HAP-1 (cell line): ENCODE results near the gene SLC8A2.
"Not testable (repeated sequence)": the region's sequence is repeated elsewhere in the genome, so short reads cannot be mapped to it uniquely, and the experiment has no call there.

Experiments used
- DNase-seq, 2 experiments: peaks; one replicate each; pipeline ENCODE4 v3.0.0-alpha.2; 2016 to 2020; ENCODE audit warnings: low spot score in 2 of 2
- H3K27me3 ChIP-seq: fragments of 250-450 bp; sonication (Bioruptor Pico); 2 replicates; pipeline ENCODE4 v1.5.1; 2020; ENCODE audit warnings: low read depth, mild to moderate bottlenecking, moderate library complexity
- H3K36me3 ChIP-seq: fragments of 250-450 bp; sonication (Bioruptor Pico); replicated peaks from 2 replicates; pipeline ENCODE4 v1.5.1; 2020; ENCODE audit warnings: mild to moderate bottlenecking
- H3K4me1 ChIP-seq: fragments of 250-450 bp; sonication (Bioruptor Pico); 2 replicates; pipeline ENCODE4 v1.5.1; 2020; ENCODE audit warnings: mild to moderate bottlenecking
- H3K4me3 ChIP-seq: fragments of 250-450 bp; sonication (Bioruptor Pico); 2 replicates; pipeline ENCODE4 v1.5.1; 2020; ENCODE audit warnings: mild to moderate bottlenecking, moderate library complexity
- H3K9me3 ChIP-seq: fragments of 250-450 bp; sonication (Bioruptor Pico); 2 replicates; pipeline ENCODE4 v1.5.1; 2020; ENCODE audit warnings: mild to moderate bottlenecking, moderate library complexity
- in situ Hi-C: fragments of 300-500 bp; cut with MboI; formaldehyde crosslinking; loops from 3 replicates; pipeline ENCODE4 v1.14.3; 2020; ENCODE audit warnings: low sequenced_read_pairs, inconsistent platforms, mixed read lengths

Gene SLC8A2

GRCh38 chr19:47406711-47407416 lies 64.8 kb downstream of the SLC8A2 start:
- peak in 1 of 2 experiments; percentile 62 for DNase-seq
- H3K27me3 ChIP-seq, result no peaks in the 10 kb centered on the region
- in situ Hi-C loops, result no loop called here
- H3K4me3 ChIP-seq, result no peak overlapping the region
- no peaks in the 10 kb centered on the region for H3K9me3 ChIP-seq
- no peaks in the 10 kb centered on the region for H3K36me3 ChIP-seq
- H3K4me1 ChIP-seq, result no peaks in the 10 kb centered on the region

DNA sequence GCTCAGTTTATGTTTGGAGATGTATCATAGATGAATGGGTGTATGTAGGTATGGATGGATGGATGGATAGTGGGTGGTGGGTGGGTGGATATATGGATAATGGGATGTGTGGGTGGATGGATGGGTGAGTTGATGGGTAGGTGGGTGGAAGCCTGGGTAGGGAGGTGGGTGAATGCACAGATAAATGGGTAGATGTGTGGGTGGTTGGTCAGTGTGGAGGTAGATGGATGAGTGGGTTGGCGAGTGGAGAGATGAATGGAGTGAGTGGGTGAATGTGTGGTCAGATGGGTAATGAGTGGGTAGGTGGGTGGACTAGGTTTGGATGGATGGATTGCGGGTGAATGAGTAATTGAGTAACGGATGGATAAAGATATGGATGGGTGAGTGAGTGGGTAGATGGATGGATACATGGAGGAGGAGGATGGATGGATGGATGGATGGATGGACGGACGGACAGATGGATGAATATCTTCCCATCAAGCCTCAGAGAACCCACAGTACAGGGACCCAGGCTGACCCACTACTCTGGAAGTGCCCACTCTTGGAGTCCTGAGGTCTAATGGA lies 65.8 kb downstream of the SLC8A2 start:
- in situ Hi-C loops, result no loop called here
- Histone ChIP-seq H3K4me1 (no peaks in the 10 kb centered on the region), H3K36me3 (no peaks in the 10 kb centered on the region), H3K4me3 (no peak overlapping the region), H3K9me3 (no peaks in the 10 kb centered on the region), H3K27me3 (no peaks in the 10 kb centered on the region)
- no peak for DNase-seq

- Histone ChIP-seq H3K9me3 (no peaks in the 10 kb centered on the region), H3K4me3 (no peak overlapping the region), H3K36me3 (no peaks in the 10 kb centered on the region), H3K4me1 (no peaks in the 10 kb centered on the region), H3K27me3 (no peaks in the 10 kb centered on the region)
- DNase-seq, result no peak
- in situ Hi-C loops, result no loop called here
Measured at GRCh38 chr19:47405197-47405550, 66.5 kb downstream of the SLC8A2 start.

DNA sequence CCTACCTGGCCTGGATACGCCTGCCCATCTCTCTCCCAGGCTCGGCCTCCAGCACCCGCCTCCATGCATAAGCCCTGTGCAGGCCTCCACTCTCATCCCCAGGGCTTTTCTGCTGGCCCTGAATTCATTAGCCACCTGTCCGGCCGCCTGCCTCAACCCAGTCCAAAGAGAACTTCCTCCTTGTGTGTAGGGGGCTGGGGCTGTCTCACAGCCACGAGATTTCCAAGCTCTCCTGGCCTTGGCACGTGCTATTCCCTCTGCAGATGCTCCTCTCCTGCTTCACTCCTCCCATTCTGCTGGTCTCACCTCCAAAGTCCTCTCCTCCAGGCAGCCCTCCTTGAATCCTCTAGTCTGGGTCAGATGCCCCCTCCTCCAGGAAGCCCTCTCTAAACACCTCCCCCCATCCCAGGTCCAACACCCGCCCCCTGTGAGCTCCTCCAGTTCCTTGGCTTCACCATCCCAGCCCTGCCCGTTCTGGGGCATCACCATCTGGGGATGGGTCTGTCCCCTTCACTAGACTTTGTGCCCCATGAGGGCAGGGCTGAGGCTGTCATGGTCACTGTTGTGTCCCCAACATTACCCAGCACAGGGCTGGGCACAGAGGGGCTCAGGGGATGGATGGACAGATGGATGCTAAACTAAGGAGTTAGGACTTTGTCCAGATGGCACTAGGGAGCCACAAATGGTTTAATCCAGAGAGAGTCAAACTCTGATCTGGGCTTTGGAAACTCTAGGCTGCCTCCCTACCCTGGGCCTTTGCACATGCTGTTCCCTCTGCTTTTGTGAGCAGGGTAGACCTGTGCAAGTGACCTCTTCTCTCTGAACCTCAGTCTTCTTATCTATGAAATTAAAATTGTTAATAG lies 67.1 kb downstream of the SLC8A2 start:
- Histone ChIP-seq H3K4me3 (no peak overlapping the region), H3K9me3 (no peaks in the 10 kb centered on the region), H3K27me3 (no peaks in the 10 kb centered on the region), H3K36me3 (no peaks in the 10 kb centered on the region), H3K4me1 (no peaks in the 10 kb centered on the region)
- no peak for DNase-seq
- in situ Hi-C loops, result no loop called here

DNA sequence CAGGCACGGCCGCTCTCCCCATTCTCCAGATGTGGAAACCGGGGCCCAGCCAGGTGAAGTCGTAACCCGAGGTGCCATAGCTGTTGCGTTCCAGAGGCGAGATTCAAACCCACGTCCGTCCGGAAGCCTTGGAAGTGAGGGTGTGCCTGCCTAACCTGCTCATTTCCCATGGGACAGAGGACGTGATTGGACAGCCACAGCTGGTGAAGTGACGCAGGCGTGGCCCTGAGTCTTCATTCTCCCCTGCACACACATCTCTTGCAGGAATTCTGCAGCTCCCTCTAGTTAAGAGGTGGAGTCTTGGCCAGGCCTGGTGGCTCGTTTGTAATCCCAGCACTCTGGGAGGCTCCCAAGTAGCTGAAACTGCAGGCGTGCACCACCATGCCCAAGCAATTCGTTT lies 69.2 kb downstream of the SLC8A2 start:
- Histone ChIP-seq H3K4me1 (no peaks in the 10 kb centered on the region), H3K4me3 (no peak overlapping the region), H3K36me3 (no peaks in the 10 kb centered on the region), H3K27me3 (no peaks in the 10 kb centered on the region), H3K9me3 (no peaks in the 10 kb centered on the region)
- in situ Hi-C loops, result no loop called here
- no peak for DNase-seq

- H3K4me1 ChIP-seq, result no peaks in the 10 kb centered on the region
- in situ Hi-C loops, result loop anchor here (10.0 kb wide), 1 partner anchor 104 kb away; no protein-coding TSS in a partner anchor
- no peaks in the 10 kb centered on the region for H3K9me3 ChIP-seq
- no peak overlapping the region for H3K4me3 ChIP-seq
- no peaks in the 10 kb centered on the region for H3K36me3 ChIP-seq
- no peak for DNase-seq
- no peaks in the 10 kb centered on the region for H3K27me3 ChIP-seq
Measured at GRCh38 chr19:47398707-47399597, 72.7 kb downstream of the SLC8A2 start.

GRCh38 chr19:47391510-47392223 lies 80.0 kb downstream of the SLC8A2 start:
- DNase-seq, result peak; percentile 63 to 91
- in situ Hi-C loops, result loop anchor here (10.0 kb wide), 1 partner anchor 97 kb away; no protein-coding TSS in a partner anchor
- Histone ChIP-seq H3K4me1 (no peaks in the 10 kb centered on the region), H3K36me3 (no peaks in the 10 kb centered on the region), H3K4me3 (no peak overlapping the region), H3K27me3 (no peaks in the 10 kb centered on the region), H3K9me3 (no peaks in the 10 kb centered on the region)

DNA sequence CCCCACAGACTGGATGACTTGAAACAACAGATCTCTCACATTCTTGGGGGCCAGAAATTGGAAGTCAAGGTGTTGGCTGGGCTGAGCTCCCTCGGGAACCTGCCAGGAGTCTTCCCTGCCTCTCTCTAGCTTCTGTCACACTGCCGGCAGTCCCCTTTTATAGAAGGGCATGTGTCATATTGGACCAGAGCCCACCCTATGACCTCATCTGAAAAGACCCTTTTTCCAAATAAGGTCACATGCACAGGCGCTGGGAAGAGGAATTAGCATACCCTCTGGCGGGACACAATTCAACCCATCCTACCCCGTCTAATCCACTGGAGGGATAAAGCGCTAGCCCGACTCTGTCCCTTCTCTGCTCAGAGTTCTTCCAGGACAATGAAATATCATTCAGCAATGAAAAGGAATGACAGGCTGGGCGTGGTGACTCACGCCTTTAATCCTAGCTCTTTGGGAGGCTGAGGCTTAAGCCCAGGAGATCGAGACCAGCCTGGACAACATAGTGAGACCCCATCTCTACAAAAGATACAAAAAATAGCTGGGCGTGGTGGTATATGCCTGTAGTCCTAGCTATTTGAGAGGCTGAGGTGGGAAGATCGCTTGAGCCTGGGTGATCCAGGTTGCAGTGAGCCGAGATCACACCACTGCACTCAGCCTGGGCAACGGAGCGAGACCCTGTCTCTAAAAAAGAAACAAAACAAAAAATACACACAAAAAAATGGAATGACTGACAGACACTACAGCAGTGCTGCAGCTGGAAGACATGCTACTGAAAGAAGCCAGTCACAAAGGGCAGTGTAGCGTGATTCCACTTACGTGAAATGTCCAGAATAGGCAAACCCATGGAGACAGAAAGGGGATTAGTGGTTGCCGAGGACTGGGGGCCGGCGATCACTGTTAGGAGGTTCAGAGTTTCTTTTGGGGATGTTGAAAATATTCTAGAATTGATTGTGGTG lies 80.9 kb downstream of the SLC8A2 start:
- no peaks in the 10 kb centered on the region for H3K27me3 ChIP-seq
- no peaks in the 10 kb centered on the region for H3K36me3 ChIP-seq
- in situ Hi-C loops, result loop anchor here (10.0 kb wide), 1 partner anchor 96 kb away; no protein-coding TSS in a partner anchor
- H3K4me1 ChIP-seq, result no peaks in the 10 kb centered on the region
- DNase-seq, result no peak
- no peaks in the 10 kb centered on the region for H3K9me3 ChIP-seq
- no peak overlapping the region for H3K4me3 ChIP-seq

DNA sequence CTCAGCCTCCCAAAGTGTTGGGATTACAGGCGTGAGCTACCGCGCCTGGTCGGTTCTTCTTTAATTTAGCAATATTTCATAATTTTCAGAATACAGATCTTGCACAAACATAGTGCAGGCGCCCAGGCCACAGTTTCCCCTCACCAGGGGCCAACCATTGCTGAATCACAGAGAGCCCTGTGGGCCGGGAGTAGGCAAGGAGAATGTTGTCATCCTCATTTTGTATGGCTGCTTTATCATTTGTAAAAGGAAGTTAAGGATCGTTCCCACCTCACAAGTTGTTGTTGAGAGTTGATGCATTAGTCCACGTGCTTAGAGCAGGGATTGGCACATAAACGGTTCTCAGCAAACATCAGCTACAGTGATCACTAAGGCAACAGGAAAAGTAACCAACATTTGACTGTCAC lies 82.5 kb downstream of the SLC8A2 start:
- DNase-seq, result no peak
- Histone ChIP-seq H3K36me3 (no peaks in the 10 kb centered on the region), H3K27me3 (no peaks in the 10 kb centered on the region), H3K9me3 (no peaks in the 10 kb centered on the region), H3K4me3 (no peak overlapping the region), H3K4me1 (no peaks in the 10 kb centered on the region)
- in situ Hi-C loops, result no loop called here

DNA sequence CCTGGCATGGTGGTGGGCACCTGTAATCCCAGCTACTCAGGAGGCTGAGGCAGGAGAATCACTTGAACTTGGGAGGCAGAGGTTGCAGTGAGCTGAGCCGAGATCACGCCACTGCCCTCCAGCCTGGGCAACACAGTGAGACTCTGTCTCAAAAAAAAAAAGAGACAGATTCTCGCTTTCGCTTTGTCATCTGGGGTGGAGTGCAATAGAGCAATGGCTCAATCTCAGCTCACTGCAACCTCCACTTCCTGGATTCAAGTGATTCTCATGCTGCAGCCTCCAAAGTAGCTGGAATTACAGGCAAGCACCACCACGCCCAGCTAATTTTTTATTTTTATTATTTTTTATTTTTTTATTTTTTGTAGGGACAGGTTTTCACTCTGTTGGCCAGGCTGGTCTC lies 83.0 kb downstream of the SLC8A2 start:
- DNase-seq, H3K4me1 ChIP-seq, H3K4me3 ChIP-seq, H3K36me3 ChIP-seq, in situ Hi-C loops, H3K27me3 ChIP-seq, H3K9me3 ChIP-seq: not testable (repeated sequence)

DNA sequence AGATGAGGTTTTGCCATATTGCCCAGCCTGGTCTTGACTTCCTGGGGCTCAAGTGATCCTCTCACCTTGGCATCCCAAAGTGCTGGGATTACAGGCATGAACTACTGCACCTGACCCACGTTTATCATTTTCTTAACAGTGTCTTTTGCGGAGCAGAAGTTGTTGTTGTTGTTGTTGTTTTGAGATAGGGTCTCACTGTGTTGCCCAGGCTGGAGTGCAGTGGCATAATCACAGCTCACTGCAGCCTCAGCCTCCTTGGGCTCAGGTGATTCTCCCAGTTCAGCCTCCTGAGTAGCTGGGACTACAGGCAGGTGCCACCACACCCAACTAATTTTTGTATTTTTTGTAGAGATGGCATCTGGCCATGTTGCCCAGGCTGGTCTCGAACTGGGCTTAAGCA lies 84.1 kb downstream of the SLC8A2 start:
- H3K9me3 ChIP-seq, H3K36me3 ChIP-seq, H3K4me1 ChIP-seq, H3K27me3 ChIP-seq, H3K4me3 ChIP-seq, DNase-seq, in situ Hi-C loops: not testable (repeated sequence)

DNA sequence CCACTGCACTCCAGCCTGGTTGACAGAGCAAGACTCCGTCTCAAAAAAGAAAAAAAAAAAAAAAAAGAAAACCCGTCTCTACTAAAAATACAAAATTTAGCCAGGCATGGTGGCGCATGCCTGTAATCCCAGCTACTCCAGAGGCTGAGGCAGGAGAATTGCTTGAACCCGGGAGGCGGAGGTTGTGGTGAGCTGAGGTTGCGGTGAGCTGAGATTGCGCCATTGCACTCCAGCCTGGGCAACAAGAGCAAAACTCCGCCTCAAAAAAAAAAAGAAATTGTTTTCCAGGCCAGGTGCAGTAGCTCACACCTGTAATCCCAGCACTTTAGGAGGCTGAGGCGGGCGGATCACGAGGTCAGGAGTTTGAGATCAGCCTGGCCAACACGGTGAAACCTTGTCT lies 85.1 kb downstream of the SLC8A2 start:
- H3K27me3 ChIP-seq, DNase-seq, in situ Hi-C loops, H3K36me3 ChIP-seq, H3K4me3 ChIP-seq, H3K9me3 ChIP-seq, H3K4me1 ChIP-seq: not testable (repeated sequence)
